ENCODE measurements around the gene RHBDD3.
"Not testable (repeated sequence)": the region's sequence is repeated elsewhere in the genome, so short reads cannot be mapped to it uniquely, and the experiment has no call there.

Gene RHBDD3

GRCh38 chr22:29253561-29254285, 14.1 kb downstream of the RHBDD3 start:
- no peak for TF ChIP-seq CTCF (conservative IDR thresholded peaks at IDR 0.05)
- H3K27ac ChIP-seq: no peak overlapping the region

GRCh38 chr22:29251981-29252911, 15.5 kb downstream of the RHBDD3 start:
- no peak for TF ChIP-seq CTCF (conservative IDR thresholded peaks at IDR 0.05)
- H3K27ac ChIP-seq: no peak overlapping the region

- TF ChIP-seq CTCF (conservative IDR thresholded peaks at IDR 0.05): no peak
- H3K27ac ChIP-seq: no peak overlapping the region
Measured at GRCh38 chr22:29251265-29251664, 16.5 kb downstream of the RHBDD3 start.

GRCh38 chr22:29247891-29248290, 19.9 kb downstream of the RHBDD3 start:
- H3K27ac ChIP-seq: not testable (repeated sequence)

GRCh38 chr22:29245626-29246385, 22.0 kb downstream of the RHBDD3 start:
- H3K27ac ChIP-seq: no peak overlapping the region
- peak; percentile 97 for TF ChIP-seq CTCF (conservative IDR thresholded peaks at IDR 0.05)

GRCh38 chr22:29244785-29245625, 22.8 kb downstream of the RHBDD3 start:
- no peak for TF ChIP-seq CTCF (conservative IDR thresholded peaks at IDR 0.05)

GRCh38 chr22:29243874-29244446, 23.8 kb downstream of the RHBDD3 start:
- no peak for TF ChIP-seq CTCF (conservative IDR thresholded peaks at IDR 0.05)

More at GRCh38 chr22:29244785-29245625, 22.8 kb downstream of the RHBDD3 start:
- no peak overlapping the region for H3K27ac ChIP-seq

GRCh38 chr22:29240481-29240880, 27.3 kb downstream of the RHBDD3 start:
- H3K27ac ChIP-seq: not testable (repeated sequence)

More at GRCh38 chr22:29243874-29244446, 23.8 kb downstream of the RHBDD3 start:
- H3K27ac ChIP-seq: no peak overlapping the region

Measured in VCaP (cell line).